Measurements from ENCODE around the gene ATRNL1. TPM values are rescaled to one million over a fixed set of nuclear protein-coding genes. Genes with fewer than 3 reads are reported as not detected.

Gene ATRNL1
- total RNA-seq, 1 experiment from 2014 or later = 28.7 TPM

GRCh38 chr10:115818012-115818411, 724.8 kb downstream of the ATRNL1 start:
- Mint-ChIP-seq H3K27ac (no peak overlapping the region), H3K4me1 (peaks cover 6% of the 10 kb centered on the region), H3K27me3 (ENCODE audit: low read depth) (no peaks in the 10 kb centered on the region), H3K9me3 (peaks cover 24% of the 10 kb centered on the region), H3K4me3 (no peak overlapping the region), H3K36me3 (peaks cover 12% of the 10 kb centered on the region)
- ATAC-seq = no peak
- ChIA-PET POLR2A (interaction anchor here (0.6 kb wide), 1 partner anchor 94 kb away, joined by 3 read pairs; no protein-coding TSS in a partner anchor), CTCF (interaction anchor here (0.8 kb wide), 1 partner anchor 12 kb away, joined by 5 read pairs; no protein-coding TSS in a partner anchor)
- TF ChIP-seq E2F5 (CRISPR knock-in tag; IDR thresholded peaks at IDR 0.05) (no peak), NFE2L1 (CRISPR knock-in tag; IDR thresholded peaks at IDR 0.05) (no peak), USF2 (CRISPR knock-in tag; IDR thresholded peaks at IDR 0.05) (no peak), ESRRA (CRISPR knock-in tag; IDR thresholded peaks at IDR 0.05; ENCODE audit: borderline replicate concordance) (no peak), SOX15 (CRISPR knock-in tag; IDR thresholded peaks at IDR 0.05) (no peak), TEAD1 (CRISPR knock-in tag; IDR thresholded peaks at IDR 0.05) (no peak), FOXJ3 (CRISPR knock-in tag; IDR thresholded peaks at IDR 0.05; ENCODE audit: borderline replicate concordance) (no peak), NR2C2 (CRISPR knock-in tag; IDR thresholded peaks at IDR 0.05) (no peak), GRHL2 (CRISPR knock-in tag; IDR thresholded peaks at IDR 0.05; ENCODE audit: insufficient replicate concordance, severe bottlenecking) (no peak), STAT6 (CRISPR knock-in tag; conservative IDR thresholded peaks at IDR 0.05; ENCODE audit: low read depth) (no peak)
- DNase-seq (ENCODE audit: low spot score) = no peak

- Mint-ChIP-seq H3K27me3 (ENCODE audit: low read depth) (no peaks in the 10 kb centered on the region; the same call in none of the 2 replicates), H3K4me3 (no peak overlapping the region), H3K27ac (no peak overlapping the region), H3K9me3 (peaks cover 41% of the 10 kb centered on the region), H3K36me3 (peaks cover 15% of the 10 kb centered on the region), H3K4me1 (no peaks in the 10 kb centered on the region)
- no peak for ATAC-seq
- ChIA-PET POLR2A (no interaction called here), CTCF (interaction anchor here (1.1 kb wide), 1 partner anchor 200 kb away, joined by 3 read pairs; no protein-coding TSS in a partner anchor)
- no peak for DNase-seq (ENCODE audit: low spot score)
- no peak for TF ChIP-seq FOXJ3 (CRISPR knock-in tag; IDR thresholded peaks at IDR 0.05; ENCODE audit: borderline replicate concordance)
- no peak for TF ChIP-seq KAT7 (CRISPR knock-in tag; IDR thresholded peaks at IDR 0.05; ENCODE audit: borderline replicate concordance)
- no peak for TF ChIP-seq ERG (CRISPR knock-in tag; IDR thresholded peaks at IDR 0.05)
- TF ChIP-seq ATF1 (CRISPR knock-in tag; IDR thresholded peaks at IDR 0.05) = no peak
- no peak for TF ChIP-seq MLX (CRISPR knock-in tag; IDR thresholded peaks at IDR 0.05)
- TF ChIP-seq TP53 (CRISPR knock-in tag; IDR thresholded peaks at IDR 0.05) = no peak
Observed at GRCh38 chr10:115826396-115826795, 733.2 kb downstream of the ATRNL1 start.
